ENCODE data around the gene DNAJC28. TPM values are rescaled to one million over a fixed set of nuclear protein-coding genes. Genes with fewer than 3 reads are reported as not detected.

The DNAJC28 gene
- total and polyA plus RNA-seq, 9 of the 15 experiments (the other 6 are each of a cell fraction or from before 2014, with no cell fraction given) = 0.68 to 2.5 (median 1.1) TPM

DNA sequence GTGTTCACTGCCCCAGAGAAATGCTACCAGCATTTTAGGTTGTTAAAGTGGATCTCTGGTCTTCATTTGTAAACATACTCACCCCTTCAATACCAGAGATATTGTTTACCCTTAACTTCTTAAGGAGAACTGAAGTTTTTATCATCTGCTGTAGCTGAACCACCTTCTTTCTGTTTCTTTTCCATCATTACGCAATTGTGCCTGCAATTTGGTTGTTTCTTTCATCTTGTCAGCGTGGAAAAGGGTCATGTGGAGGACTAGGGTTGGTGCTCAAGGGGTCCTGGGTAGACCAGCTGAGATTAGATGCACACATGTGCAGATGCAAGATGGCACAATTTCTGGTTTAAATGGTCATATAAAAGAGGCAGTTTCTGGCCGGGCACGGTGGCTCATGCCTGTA is 27.4 kb upstream of the DNAJC28 start:
- no peak overlapping the region for H2AFZ ChIP-seq (ENCODE audit: low read depth, low read length)
- no TSS peak for BruUV-seq (replicated peaks)
- no peak overlapping the region for H3K4me2 ChIP-seq (ENCODE audit: insufficient read depth, low read length)
- 94% methylated on average over 4 of the region's 4 CpGs for WGBS (ENCODE audit: insufficient coverage, low coverage, missing lambda C conversion rate)
- H3K9me1 ChIP-seq (ENCODE audit: control insufficient read depth, insufficient read depth, low read length) = no peaks in the 10 kb centered on the region
- intact Hi-C loops (cut with micrococcal nuclease) (no loop called here), in situ Hi-C loops (cut with MboI) (no loop called here)
- no peak overlapping the region for H3K27ac ChIP-seq (ENCODE audit: extremely low read depth, low read depth, low read length)
- TF ChIP-seq CEBPG (CRISPR knock-in tag; IDR thresholded peaks at IDR 0.05) (no peak), CEBPG (tag; conservative IDR thresholded peaks at IDR 0.05 in 1 of 2, IDR thresholded peaks at IDR 0.05 in 1 of 2) (peak in 1 of 2 experiments; percentile 64; a peak in 2 of 4 replicates), ZNF785 (CRISPR knock-in tag; IDR thresholded peaks at IDR 0.05) (no peak), CEBPB (tag; IDR thresholded peaks at IDR 0.05) (peak; percentile 75)
- TF ChIP-seq, protein P1, sequence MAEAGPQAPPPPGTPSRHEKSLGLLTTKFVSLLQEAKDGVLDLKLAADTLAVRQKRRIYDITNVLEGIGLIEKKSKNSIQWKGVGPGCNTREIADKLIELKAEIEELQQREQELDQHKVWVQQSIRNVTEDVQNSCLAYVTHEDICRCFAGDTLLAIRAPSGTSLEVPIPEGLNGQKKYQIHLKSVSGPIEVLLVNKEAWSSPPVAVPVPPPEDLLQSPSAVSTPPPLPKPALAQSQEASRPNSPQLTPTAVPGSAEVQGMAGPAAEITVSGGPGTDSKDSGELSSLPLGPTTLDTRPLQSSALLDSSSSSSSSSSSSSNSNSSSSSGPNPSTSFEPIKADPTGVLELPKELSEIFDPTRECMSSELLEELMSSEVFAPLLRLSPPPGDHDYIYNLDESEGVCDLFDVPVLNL (CRISPR knock-in tag; IDR thresholded peaks at IDR 0.05; ENCODE audit: low read depth) = no peak
- TF ChIP-seq, protein P2, sequence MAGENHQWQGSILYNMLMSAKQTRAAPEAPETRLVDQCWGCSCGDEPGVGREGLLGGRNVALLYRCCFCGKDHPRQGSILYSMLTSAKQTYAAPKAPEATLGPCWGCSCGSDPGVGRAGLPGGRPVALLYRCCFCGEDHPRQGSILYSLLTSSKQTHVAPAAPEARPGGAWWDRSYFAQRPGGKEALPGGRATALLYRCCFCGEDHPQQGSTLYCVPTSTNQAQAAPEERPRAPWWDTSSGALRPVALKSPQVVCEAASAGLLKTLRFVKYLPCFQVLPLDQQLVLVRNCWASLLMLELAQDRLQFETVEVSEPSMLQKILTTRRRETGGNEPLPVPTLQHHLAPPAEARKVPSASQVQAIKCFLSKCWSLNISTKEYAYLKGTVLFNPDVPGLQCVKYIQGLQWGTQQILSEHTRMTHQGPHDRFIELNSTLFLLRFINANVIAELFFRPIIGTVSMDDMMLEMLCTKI (IDR thresholded peaks at IDR 0.05; ENCODE audit: partially characterized antibody) = no peak
- DNase-seq (ENCODE audit: extremely low read depth in 1 of 4, low spot score in 3 of 4) (no peak), ATAC-seq (no peak), FAIRE-seq (no peak)
- ChIA-PET POLR2A (interaction anchor here (0.7 to 2.1 kb wide), 2 partner anchors 10 to 24 kb away, joined by 4 to 9 read pairs; no protein-coding TSS in a partner anchor), CTCF (ENCODE audit: low intra/inter-chr PET ratio) (no interaction called here)
- H3K79me2 ChIP-seq (ENCODE audit: control insufficient read depth, insufficient read depth, low read length) = no peaks in the 10 kb centered on the region
- H3K27me3 ChIP-seq (ENCODE audit: control insufficient read depth in 2 of 2, insufficient read depth in 2 of 2, low read length in 2 of 2) = no peaks in the 10 kb centered on the region
- no peaks in the 10 kb centered on the region for H4K20me1 ChIP-seq (replicated peaks; ENCODE audit: control insufficient read depth, insufficient read depth, low read length)
- H3K9me3 ChIP-seq (replicated peaks; ENCODE audit: control insufficient read depth, insufficient read depth, low read depth, low read length) = no peaks in the 10 kb centered on the region
- no peak overlapping the region for H3K4me3 ChIP-seq
- H3K36me3 ChIP-seq (ENCODE audit: control insufficient read depth, insufficient read depth, low read length) = peaks cover 89% of the 10 kb centered on the region
- H3K9ac ChIP-seq (ENCODE audit: insufficient read depth in 1 of 2, low read depth in 2 of 2, low read length in 2 of 2) = no peak overlapping the region
- no peaks in the 10 kb centered on the region for H3K4me1 ChIP-seq (replicated peaks in 1 of 2; ENCODE audit: control insufficient read depth in 2 of 2, insufficient read depth in 2 of 2, low read length in 2 of 2)

Data from K562 (cell line).